ACC112 (cell line): Measurements from ENCODE around the gene USP48.

ENCODE experiments used
- H2AFZ ChIP-seq: fragments of 200-600 bp; sonication (generic); one replicate; pipeline ENCODE4 v1.6.0; 2017; ENCODE audit warnings: antibody characterized with exemption, low read length; ENCODE audit not compliant: unreplicated experiment
- H3K27ac ChIP-seq: fragments of 200-600 bp; sonication (generic); 2 replicates; pipeline ENCODE4 v1.5.1; 2014; ENCODE audit warnings: low read depth, mild to moderate bottlenecking, antibody characterized with exemption, low read length, moderate library complexity
- H3K27me3 ChIP-seq: fragments of 200-600 bp; sonication (generic); 2 replicates; pipeline ENCODE4 v1.6.1; 2014; ENCODE audit warnings: mild to moderate bottlenecking, antibody characterized with exemption, low read length, moderate library complexity, mixed read lengths; ENCODE audit not compliant: insufficient read depth
- H3K36me3 ChIP-seq: fragments of 200-600 bp; sonication (generic); 2 replicates; pipeline ENCODE4 v1.6.1; 2016; ENCODE audit warnings: mild to moderate bottlenecking, antibody characterized with exemption, low read length, moderate library complexity, mixed read lengths; ENCODE audit not compliant: insufficient read depth
- H3K4me1 ChIP-seq: fragments of 200-600 bp; sonication (generic); one replicate; pipeline ENCODE4 v1.6.1; 2016; ENCODE audit warnings: low read length, mixed read lengths; ENCODE audit not compliant: insufficient read depth, unreplicated experiment, control insufficient read depth
- H3K4me3 ChIP-seq: fragments of 200-600 bp; sonication (generic); 2 replicates; pipeline ENCODE4 v1.5.1; 2014; ENCODE audit warnings: mild to moderate bottlenecking, low read depth, low read length
- H3K79me2 ChIP-seq: fragments of 200-600 bp; sonication (generic); one replicate; pipeline ENCODE4 v1.6.0; 2016; ENCODE audit warnings: low read length; ENCODE audit not compliant: control insufficient read depth, unreplicated experiment, insufficient read depth

Gene USP48

DNA sequence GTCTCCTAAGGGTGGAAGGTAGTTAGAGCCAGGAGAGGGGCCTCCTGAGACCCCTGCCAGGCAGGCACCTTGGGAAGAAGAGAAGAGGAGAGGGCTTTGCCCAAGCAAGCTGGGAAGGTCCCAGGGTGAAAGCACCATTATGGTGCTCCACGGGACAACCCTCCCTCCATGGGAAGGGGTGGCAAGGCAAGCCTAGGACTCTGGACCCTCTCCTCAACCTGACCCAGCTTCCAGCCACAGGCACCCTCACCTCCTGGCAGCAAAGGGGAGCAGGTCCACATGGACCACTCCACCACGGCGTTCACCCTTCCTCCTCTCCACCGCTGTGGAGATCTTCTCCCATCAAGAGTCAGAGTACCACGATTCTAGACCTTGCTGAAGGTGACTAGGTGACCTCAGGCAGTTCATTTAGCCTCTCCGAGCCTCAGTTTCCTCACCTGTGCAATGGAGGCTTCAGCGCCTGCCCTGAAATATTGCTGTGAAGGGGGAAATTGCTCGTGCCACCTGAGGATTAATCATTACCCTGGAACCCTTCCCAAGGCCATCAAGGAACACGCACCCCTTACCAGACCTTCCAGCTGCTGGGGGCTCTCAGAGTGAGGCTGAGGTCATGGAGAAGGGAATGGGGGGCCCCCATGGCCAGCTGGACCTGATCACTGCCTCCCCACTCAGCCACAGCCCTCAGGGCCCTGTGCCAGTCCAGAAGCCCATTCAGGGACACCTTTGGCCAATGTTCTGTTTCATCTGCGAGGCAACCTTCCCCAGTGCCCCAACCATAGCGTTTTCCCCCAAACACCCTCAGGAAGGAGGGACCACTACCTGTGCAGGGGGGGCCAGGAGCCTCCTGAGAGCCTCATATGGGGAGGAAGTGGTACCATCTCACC, 115.4 kb downstream of the USP48 start:
- H3K4me1 ChIP-seq: peaks cover 16% of the 10 kb centered on the region
- H3K27ac ChIP-seq: no peak overlapping the region

DNA sequence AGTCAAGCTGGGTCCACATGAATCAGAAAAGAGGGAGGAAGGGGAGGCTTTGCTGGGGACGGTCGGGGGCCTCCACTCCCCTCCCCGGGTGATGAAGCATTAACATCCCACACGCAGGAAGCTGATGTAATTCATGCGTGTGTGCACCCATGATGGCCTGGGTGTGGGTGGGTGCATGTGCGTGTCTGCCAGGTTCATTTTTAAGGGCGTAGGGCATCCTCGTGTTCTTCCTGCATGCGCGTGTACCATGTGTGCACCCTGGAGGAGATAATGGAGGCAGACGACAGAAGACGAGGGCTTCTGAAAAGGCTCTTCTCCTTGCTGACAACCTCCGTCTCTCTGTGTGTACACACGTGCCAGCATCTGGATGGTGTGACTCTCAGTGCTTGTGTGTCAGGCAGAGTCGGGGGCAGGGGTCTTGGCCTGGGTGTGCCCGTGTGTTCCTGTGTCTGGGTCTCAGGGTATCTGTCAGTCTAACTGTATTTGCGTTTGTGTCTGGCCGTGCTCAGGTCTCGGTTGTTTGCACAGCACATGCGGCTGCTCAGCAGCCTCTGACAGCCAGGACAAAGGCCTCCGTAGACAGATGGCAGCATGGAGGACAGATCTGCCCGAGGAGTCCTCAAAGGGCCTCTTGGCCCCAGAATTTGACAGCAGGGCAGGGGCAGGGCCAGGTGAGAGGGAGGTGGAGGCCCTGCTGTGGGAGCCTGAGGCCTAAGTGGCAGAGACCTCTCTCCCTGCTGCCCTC, 116.2 kb downstream of the USP48 start:
- Histone ChIP-seq H3K4me3 (no peak overlapping the region), H2AFZ (no peak overlapping the region), H3K27me3 (peaks cover 44% of the 10 kb centered on the region), H3K4me1 (peaks cover 10% of the 10 kb centered on the region), H3K36me3 (no peaks in the 10 kb centered on the region), H3K79me2 (no peaks in the 10 kb centered on the region), H3K27ac (no peak overlapping the region)

More for the DNA sequence above, 115.4 kb downstream of the USP48 start:
- no peaks in the 10 kb centered on the region for H3K79me2 ChIP-seq
- no peak overlapping the region for H2AFZ ChIP-seq
- H3K27me3 ChIP-seq: peaks cover 36% of the 10 kb centered on the region
- H3K36me3 ChIP-seq: no peaks in the 10 kb centered on the region
- no peak overlapping the region for H3K4me3 ChIP-seq

DNA sequence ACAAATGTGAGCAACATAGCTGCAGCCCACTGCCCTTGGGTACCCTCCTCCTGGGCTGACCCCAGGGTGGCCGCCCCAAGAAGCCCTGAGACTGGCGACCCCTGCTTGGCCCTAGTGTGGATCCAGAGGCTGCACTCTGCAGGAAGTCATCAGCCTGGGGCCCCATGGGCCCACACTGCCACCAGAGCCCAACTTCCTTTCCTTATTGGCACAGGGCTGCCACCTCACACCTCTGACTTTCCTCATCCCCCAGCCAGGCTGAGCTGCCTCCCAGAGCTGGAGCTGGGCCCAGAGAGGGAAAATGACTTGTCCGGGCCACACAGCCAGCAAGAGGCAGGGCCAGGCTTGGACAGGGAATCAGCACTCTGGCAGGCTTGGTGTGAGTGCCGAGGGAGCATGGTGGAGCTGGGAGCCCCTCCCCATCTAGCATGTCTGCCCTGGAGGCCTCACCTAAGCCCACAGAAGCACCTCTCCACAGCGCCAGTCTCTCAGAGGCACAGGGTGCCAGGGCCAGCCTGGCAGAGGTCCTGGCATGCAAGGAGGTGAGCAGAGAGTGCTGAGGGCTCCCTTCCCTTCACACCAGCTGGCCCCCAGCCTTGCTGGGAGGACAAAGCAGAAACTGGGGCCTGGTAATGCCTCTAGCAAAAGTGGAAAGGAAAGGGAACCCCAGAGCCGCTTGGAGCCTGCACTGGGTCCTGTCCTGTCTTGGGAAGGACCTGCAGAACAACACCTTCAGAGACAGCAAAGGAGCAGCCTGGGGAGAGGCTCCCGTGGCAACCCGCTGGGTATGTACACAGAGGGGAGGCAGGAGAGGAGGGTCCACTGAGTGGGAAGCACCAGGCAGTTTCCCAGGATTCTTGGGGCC, 117.0 kb downstream of the USP48 start:
- Histone ChIP-seq H2AFZ (no peak overlapping the region), H3K4me3 (no peak overlapping the region), H3K27ac (no peak overlapping the region), H3K79me2 (no peaks in the 10 kb centered on the region), H3K4me1 (peaks cover 10% of the 10 kb centered on the region), H3K27me3 (peaks cover 44% of the 10 kb centered on the region), H3K36me3 (no peaks in the 10 kb centered on the region)

DNA sequence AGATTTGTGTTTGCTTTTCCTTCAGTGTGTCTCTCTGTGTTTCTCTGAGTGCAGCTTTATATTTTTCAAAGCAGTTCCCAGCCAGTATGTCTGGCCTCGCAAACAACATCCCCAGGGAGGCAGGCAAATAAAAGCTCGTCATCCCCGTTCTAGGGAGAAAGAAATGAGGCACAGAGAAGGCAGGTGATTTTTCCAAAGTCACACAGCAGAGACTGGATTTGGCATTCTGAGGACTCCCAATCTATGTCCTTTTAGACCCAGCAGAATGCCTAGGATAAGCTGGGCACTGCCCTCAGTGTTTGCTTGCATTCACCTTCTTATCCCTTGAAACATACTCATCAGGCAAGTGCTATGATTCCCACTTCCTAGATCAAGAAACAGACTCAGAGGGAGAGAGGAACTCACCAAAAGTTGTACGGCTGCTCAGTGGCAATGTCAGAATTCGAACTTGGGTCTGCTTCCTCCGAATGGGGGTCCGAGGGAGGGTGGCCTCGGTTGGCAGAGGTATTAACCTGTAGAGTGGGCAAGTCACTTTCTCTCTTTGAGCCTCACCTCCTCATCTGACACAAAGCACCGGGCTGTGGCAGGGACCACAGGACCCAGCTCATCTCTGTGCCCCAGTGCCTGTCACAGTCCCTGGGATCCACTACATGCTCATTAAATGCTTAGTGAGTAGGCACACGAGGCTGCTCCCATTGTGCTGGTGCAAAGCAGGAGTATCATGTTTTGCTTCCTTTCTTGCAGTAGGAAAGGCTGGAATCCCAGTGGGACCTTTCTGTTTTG, 118.0 kb downstream of the USP48 start:
- H3K79me2 ChIP-seq: no peaks in the 10 kb centered on the region
- H3K27ac ChIP-seq: no peak overlapping the region
- H2AFZ ChIP-seq: no peak overlapping the region
- peaks cover 10% of the 10 kb centered on the region for H3K4me1 ChIP-seq
- H3K36me3 ChIP-seq: no peaks in the 10 kb centered on the region
- H3K4me3 ChIP-seq: no peak overlapping the region
- peaks cover 43% of the 10 kb centered on the region for H3K27me3 ChIP-seq

DNA sequence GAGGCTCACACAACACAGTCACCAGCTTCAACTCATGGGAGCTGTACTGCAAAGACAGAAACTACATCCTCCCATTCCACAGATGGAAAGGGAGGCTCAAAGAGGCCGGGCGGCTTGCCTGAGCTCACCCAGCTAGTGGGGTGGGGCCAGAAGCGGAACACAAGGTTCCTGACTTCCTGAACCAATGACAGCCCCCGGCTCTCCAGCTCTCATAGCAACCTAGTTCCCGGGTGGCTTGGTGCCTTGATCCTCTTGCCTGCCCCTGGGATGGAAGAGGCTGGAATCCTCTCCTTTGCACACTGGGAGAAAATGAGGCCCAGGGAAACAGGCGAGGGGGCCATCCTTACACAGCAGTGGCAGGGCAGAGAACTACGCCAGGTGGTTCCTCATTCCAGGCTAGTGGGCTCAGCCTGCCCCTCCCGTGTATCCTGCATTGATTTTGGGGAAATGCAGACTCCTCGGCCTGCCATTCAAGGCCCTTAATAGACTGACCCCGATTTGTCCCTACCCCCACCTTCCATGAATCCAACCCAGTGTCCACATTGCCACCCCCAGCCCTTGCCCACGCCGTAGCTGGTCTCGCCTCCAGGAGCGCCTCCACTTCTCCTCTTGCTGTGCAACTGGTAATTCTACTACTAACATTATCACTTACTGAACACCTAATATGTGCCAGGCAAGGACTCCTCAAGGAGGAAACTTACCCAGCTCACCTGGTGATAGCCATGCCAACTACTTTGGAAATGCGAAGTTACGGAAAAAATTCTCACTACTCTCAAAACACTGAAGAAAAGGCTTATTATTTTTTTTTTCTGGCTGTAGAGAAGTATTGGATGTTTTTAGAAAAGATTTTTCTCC, 118.8 kb downstream of the USP48 start:
- Histone ChIP-seq H2AFZ (no peak overlapping the region), H3K27me3 (peaks cover 42% of the 10 kb centered on the region)

DNA sequence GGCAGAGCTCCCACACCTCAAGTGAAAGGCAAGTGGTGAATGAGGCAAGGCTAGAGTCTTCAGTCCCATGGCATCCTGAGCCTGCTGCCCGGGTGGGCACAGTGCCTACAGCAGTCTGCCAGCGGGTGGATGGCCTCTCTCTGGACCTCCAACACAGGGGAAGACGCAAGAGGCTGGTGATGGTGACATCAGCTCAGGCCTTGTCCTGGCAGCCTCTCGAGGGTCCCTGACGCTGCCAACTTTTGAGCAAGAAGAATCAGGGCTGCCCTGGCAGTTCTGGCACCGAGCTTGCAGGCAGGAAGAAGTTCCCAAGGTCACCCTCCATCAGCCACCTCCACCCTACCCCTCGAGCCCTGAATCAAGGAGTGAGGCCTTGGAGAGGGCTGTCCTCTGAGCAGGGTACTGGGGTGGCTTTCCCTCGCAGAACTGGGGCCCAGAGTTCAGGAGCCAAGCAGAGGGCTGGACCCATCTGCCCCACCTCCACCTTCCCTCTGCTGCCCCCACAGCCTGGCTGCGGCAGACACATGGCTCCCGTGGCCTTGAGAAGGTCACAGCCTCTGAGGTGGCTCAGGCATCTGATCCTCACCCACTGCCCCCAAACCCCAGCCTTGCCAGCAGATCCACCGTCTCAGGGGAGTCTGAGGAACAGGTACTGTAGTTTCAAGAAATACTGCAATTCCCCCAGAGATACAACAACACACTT, 119.5 kb downstream of the USP48 start:
- Histone ChIP-seq H3K27ac (no peak overlapping the region), H3K27me3 (peaks cover 34% of the 10 kb centered on the region), H3K4me1 (peaks cover 10% of the 10 kb centered on the region), H3K79me2 (no peaks in the 10 kb centered on the region), H3K4me3 (no peak overlapping the region), H2AFZ (no peak overlapping the region), H3K36me3 (no peaks in the 10 kb centered on the region)

More for the DNA sequence above, 118.8 kb downstream of the USP48 start:
- no peak overlapping the region for H3K4me3 ChIP-seq
- no peak overlapping the region for H3K27ac ChIP-seq
- peaks cover 10% of the 10 kb centered on the region for H3K4me1 ChIP-seq
- H3K36me3 ChIP-seq: no peaks in the 10 kb centered on the region
- H3K79me2 ChIP-seq: no peaks in the 10 kb centered on the region

DNA sequence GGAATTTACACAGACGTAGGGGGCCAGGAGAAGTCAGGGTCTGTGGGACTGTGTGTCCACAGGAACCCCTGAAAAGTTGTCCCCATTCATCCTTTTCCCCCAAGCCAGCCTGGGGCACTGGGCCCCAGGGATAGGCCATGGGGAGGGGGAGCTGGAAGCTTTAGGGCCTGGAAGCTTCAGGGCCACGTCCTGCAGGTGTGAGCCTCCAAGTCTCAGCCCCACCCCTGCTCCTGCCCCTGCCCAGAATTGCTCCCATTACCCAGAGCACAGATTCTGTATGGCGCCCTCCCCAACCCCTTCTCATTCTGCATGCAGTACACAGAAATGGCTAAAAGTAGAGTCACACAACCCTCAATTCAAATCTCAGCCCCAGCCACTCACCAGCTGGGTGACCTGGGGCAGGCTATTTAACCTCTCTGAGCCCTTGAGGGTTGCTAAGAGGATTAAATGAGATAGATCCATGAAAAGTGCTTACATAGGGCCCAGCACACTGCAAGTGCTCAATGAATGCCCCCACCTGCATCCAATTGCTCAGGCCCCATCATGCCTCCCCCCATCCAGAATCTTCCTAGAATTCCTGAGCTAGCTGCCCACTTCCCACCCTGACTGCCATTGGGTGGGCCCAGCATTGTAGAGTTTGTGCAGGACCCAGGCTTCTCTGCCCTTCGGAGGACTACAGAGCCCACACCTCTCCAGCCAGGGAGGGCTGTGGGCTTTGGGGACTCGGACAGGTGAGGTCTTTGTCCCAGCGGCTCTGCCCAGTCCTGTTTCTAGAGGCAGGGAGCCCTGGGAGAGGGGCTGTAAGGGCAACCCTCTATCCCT, 120.3 kb downstream of the USP48 start:
- no peak overlapping the region for H3K27ac ChIP-seq
- H3K36me3 ChIP-seq: no peaks in the 10 kb centered on the region
- no peak overlapping the region for H3K4me3 ChIP-seq
- peaks cover 10% of the 10 kb centered on the region for H3K4me1 ChIP-seq
- H2AFZ ChIP-seq: no peak overlapping the region
- no peaks in the 10 kb centered on the region for H3K79me2 ChIP-seq
- peaks cover 26% of the 10 kb centered on the region for H3K27me3 ChIP-seq

DNA sequence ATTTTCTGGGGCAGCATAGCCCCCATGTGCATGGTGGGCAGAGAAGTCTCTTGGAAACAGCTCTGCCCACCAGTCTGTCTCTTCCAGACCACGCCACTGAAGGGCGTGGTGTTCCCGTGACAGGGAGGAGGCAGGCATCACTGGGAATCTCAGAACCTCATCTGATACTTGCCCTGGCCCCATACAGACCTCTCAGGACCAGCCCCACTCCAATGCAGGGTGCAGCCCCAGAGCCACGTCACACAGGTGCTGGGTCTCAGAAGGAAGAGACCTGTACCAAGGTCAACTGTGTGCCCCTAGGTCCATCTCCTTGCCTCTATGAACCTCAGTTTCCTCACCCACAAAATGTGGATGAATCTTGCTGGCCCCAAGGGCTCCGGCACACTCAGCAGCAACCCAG, 121.1 kb downstream of the USP48 start:
- no peak overlapping the region for H3K4me3 ChIP-seq
- peaks cover 10% of the 10 kb centered on the region for H3K4me1 ChIP-seq
- H3K79me2 ChIP-seq: no peaks in the 10 kb centered on the region
- peaks cover 21% of the 10 kb centered on the region for H3K27me3 ChIP-seq
- no peak overlapping the region for H3K27ac ChIP-seq
- no peak overlapping the region for H2AFZ ChIP-seq
- H3K36me3 ChIP-seq: no peaks in the 10 kb centered on the region
